ENCODE results near the gene TMEM97.

DNA sequence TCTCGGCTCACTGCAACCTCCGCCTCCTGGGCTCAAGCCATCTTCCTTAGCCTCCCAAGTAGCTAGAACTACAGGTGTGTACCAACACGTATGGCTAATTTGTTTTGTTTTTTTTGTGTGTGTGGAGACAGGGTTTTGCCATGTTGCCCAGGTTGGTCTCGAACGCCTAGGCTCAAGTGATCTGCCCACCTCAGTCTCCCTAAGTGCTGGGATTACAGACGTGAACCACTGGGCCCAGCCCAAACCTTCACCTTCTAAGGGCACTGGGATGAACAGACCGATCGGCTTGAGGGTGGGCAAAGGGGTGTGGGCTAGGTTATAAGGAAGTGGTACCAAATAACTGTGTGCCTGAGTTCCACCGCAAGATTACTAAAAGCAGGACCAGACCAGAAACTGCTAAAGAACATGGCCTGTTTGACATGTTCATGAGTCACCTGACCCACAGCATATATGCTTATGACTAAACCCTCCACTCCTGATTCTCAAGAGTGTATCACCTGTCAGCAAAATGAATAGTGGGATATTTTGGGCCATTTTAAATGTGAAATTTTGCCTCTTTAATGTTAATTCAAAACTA lies 8.1 kb downstream of the TMEM97 start:
- no peak for TF ChIP-seq POLR2A (IDR thresholded peaks at IDR 0.05)
- TF ChIP-seq, protein P1, sequence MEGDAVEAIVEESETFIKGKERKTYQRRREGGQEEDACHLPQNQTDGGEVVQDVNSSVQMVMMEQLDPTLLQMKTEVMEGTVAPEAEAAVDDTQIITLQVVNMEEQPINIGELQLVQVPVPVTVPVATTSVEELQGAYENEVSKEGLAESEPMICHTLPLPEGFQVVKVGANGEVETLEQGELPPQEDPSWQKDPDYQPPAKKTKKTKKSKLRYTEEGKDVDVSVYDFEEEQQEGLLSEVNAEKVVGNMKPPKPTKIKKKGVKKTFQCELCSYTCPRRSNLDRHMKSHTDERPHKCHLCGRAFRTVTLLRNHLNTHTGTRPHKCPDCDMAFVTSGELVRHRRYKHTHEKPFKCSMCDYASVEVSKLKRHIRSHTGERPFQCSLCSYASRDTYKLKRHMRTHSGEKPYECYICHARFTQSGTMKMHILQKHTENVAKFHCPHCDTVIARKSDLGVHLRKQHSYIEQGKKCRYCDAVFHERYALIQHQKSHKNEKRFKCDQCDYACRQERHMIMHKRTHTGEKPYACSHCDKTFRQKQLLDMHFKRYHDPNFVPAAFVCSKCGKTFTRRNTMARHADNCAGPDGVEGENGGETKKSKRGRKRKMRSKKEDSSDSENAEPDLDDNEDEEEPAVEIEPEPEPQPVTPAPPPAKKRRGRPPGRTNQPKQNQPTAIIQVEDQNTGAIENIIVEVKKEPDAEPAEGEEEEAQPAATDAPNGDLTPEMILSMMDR (IDR thresholded peaks at IDR 0.05), result no peak
- TF ChIP-seq EP300 (IDR thresholded peaks at IDR 0.05), result no peak
- no peak for TF ChIP-seq POLR2AphosphoS5 (IDR thresholded peaks at IDR 0.05)
